Sigmoid colon (tissue), 4 donors: Measurements from ENCODE around the gene ILK.

ENCODE experiments used
- CTCF ChIP-seq, 4 experiments: fragments of 450-650 bp in 3 of 4; fragments of 200-600 bp in 1 of 4; IDR thresholded peaks; one replicate each; pipeline ENCODE4 v1.5.1; 2016 to 2019; ENCODE audit warnings: antibody characterized with exemption in 4 of 4, mild to moderate bottlenecking in 3 of 4, moderate library complexity in 2 of 4
- POLR2A ChIP-seq, 2 donors: fragments of 450-650 bp; IDR thresholded peaks; one replicate each; pipeline ENCODE4 v1.6.1; 2016; ENCODE audit warnings: antibody characterized with exemption in 2 of 2, mild to moderate bottlenecking in 2 of 2, moderate library complexity in 2 of 2
- POLR2AphosphoS5 ChIP-seq, 4 donors: sonication (generic); formaldehyde crosslinking; IDR thresholded peaks; one replicate each; pipeline ENCODE4 v1.6.1; 2017; ENCODE audit warnings: antibody characterized with exemption in 4 of 4

DNA sequence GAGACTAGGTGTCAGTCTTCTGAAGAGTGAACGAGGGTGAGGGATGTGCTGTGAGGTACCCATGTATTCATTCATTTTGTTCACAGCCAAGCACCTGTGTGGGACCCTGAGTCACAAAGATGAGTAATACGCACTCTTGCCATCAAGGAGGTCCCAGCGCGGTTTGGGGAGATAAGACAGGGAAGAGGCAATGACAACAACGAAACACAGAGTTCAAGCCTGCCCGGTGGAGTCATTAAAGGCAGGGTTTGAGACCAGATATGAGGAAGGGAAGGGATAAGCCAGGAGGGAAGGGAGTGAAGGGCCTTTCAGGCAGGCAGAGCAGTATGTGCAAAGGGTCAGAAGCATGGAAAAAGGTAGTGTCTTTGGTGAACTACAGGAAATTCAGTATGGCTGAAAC lies 47.4 kb downstream of the ILK start:
- TF ChIP-seq POLR2A (IDR thresholded peaks at IDR 0.05) (no peak), POLR2AphosphoS5 (IDR thresholded peaks at IDR 0.05) (no peak), CTCF (IDR thresholded peaks at IDR 0.05) (no peak)
